ENCODE data around the gene SOBP.
A peak's percentile ranks its signal among the peaks of the same experiment; 100 is the strongest.
"Not testable (repeated sequence)": the region's sequence is repeated elsewhere in the genome, so short reads cannot be mapped to it uniquely, and the experiment has no call there.

SOBP gene, protein sequence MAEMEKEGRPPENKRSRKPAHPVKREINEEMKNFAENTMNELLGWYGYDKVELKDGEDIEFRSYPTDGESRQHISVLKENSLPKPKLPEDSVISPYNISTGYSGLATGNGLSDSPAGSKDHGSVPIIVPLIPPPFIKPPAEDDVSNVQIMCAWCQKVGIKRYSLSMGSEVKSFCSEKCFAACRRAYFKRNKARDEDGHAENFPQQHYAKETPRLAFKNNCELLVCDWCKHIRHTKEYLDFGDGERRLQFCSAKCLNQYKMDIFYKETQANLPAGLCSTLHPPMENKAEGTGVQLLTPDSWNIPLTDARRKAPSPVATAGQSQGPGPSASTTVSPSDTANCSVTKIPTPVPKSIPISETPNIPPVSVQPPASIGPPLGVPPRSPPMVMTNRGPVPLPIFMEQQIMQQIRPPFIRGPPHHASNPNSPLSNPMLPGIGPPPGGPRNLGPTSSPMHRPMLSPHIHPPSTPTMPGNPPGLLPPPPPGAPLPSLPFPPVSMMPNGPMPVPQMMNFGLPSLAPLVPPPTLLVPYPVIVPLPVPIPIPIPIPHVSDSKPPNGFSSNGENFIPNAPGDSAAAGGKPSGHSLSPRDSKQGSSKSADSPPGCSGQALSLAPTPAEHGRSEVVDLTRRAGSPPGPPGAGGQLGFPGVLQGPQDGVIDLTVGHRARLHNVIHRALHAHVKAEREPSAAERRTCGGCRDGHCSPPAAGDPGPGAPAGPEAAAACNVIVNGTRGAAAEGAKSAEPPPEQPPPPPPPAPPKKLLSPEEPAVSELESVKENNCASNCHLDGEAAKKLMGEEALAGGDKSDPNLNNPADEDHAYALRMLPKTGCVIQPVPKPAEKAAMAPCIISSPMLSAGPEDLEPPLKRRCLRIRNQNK

DNA sequence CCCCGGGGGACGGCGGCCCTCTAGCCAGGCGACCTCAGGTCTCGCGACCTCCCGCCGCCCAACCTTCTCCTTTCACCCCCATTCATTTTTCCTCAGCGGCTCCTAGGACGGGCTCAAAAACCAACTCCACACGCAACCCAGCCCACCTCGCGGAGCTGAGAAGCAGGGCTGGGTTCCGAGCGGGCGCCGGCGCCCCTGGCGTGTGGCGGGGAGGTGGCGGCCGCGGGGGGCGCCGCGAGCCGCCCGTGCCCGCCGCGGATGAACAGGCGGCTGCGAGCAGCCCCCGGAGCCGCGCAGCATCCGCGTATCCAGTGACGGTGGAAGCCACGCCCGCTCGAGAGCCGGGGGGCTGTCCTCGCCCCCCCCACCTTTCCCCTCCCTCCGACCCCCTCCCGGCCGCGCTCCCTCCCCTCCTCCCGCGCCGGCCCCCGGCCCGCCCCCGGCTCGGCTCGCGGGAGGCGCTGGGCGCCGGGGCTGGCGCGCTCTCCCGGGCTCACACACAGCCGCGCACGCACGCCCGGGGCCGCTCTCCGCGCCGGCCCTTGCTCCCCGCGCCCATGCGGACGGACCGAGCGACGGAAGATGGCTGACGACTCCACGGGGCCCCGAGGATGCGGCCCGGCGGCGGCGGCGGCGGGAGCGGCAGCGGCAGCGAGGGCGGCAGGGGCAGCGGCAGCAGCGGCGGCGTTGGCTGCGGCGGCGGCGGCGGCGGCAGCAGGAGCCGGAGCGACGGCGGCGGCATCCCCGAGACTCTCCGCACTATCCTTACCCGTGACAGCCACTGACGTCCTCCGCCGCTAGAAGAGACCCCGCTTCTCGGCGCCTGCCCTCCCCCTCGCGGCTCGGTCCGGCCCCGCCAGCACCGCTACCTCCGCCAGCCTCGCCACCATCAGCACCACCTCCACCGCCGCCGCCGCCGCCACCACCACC lies at the start of gene SOBP:
SOBP (plus strand) TSS at position 482 of the 930 bp plus-strand sequence. CDS start 500 bp downstream, outside the sequence.
- DNase-seq: peak; percentile 76 to 87 (median 87)

DNA sequence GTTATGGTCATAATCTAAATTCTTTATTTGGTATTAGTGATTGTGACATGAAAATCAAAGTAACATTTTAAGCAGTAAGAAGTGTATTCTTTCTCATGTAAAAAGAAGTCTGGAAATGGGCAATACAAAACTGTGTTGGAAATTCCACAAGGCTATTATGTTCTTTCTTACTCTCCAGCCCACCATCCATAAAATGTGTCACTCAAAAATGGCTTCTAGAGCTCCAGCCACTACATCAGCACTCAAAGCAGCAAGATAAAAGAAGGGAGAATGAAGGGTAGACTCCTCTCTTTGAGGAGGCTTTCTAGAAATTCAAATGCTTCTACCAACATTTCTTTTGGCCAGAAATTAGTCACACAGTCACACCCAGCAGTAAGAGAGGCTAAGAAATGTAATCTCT lies 49.0 kb upstream of the SOBP start:
- DNase-seq: no peak

DNA sequence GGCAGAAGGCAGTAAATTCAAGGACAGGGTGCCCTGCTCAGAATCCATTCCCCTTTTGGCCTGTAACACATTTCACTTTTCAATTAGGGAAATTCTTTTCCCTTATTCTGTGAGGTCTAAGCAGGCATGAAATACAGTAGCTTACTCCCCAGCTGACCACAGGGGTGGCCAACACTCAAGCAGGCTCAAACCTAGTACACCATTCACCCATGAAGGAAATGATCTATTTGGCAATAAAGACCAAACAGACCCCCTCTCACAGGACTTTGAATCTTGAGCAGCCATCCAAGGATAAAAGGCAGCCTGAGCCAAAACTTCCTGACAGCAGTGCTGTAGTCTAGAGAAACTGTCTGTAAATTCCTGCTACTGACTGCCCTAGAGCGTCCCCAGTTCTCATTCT lies 48.2 kb upstream of the SOBP start:
- DNase-seq: no peak

DNA sequence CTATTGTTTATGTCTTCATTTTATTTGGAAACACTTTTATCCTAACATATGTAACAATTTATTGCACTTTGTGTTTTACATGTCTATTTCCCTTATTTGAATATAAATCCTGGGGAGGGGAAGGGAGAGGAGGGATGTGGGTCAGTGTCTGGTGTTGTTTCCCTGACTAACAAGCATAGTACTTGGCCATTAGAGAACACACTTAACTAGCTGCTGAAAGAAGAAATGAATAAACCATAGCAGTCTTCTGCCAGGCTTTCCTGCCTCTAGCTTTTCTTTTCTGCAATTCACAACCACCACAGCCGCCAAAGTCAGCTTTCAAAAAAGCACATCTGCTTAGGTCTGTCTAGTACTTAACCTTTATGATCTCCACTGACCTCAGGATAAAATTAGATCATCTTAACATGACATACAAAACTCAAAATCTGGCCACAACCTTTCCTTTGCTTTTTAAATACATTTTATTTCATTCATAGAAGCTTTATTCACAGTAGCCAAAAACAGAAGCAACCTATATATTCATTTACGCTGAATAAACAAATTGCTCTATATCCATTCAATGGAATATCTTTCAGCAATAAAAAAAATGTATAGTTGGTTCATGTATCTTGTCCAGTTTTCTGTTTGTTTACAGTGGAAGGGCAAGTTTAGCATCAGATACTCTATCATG lies 46.8 kb upstream of the SOBP start:
- DNase-seq: no peak

DNA sequence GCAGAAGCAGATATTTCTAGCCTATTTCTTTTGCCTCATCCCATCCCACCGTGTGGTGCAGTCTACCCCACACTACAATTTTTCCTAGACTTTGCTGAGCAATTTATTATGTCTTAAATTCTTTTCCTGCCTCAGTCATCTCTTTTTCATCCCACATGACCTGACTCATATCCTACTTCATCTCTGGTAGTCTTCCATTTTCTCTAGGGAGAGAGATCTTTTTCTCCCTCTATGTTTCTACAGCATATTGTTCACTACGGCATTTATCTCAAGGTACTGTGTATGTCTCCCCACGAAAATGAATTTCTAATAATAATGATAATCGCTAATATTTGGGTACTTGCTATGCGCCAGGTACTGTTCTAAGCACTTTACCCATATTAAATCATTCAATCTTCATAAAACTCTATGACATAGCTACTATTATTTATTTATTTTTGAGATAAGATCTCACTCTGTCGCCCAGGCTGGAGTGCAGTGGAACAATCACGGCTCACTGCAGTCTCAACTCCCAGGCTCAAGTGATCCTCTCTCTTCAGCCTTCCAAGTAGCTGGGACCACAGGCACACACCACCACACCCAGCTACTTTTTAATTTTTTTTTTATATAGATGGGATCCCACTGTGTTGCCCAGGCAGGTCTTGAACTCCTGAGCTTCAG lies 46.2 kb upstream of the SOBP start:
- no peak for DNase-seq

DNA sequence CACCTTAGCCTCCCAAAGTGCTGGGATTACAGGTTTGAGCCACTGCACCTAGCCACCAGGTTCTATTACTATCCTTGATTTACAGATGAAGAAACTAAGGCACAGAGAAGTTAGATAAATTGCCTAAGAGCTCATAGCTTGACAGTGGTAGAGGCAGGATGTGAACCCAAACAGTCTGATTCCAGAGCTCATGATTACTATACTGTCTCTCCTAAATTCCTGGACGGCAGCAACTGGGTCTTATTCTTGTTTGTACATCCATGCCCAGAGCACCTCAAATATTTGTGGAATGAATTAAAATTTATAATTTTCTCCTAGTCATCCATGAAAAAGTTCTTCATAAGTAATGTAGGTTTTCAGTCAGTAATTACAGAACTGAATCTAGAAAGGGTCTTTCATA lies 45.6 kb upstream of the SOBP start:
- no peak for DNase-seq

DNA sequence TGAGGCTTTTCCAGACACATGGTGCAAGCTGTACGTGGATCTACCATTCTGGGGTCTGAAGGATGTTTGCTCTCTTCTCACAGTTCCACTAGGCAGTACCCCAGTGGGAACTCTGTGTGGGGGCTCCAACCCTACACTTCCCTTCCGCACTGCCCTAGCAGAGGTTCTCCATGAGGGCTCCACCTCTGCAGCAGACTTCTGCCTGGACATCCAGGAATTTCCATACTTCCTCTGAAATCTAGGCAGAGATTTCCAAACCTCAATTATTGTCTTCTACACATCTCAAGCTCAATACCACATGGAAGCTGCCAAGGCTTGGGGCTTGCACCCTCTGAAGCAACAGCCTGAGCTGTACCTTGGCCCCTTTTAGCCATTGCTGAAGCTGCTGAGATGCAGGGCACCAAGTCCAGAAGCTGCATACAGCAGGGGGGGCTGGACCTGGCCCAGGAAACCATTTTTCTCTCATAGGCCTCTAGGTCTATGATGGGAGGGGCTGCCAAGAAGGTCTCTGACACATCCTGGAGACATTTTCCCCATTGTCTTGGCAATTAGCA lies 42.2 kb upstream of the SOBP start:
- DNase-seq: no peak

DNA sequence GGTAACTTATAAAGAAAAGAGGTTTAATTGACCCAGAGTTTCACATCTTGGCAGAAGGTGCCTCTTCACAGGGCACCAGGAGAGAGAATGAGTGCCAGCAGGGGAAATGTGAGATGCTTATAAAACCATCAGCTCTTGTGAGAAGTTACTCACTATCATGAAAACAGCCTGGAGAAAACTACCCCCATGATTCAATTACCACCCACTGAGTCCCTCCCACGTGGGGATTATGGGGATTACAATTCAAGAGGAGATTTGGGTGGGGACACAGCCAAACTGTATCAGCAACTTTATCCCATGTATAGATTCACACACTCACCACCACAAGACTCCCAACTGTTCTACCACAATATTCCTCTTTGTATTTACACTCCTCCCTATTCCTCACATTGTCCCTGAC lies 41.1 kb upstream of the SOBP start:
- DNase-seq: no peak

DNA sequence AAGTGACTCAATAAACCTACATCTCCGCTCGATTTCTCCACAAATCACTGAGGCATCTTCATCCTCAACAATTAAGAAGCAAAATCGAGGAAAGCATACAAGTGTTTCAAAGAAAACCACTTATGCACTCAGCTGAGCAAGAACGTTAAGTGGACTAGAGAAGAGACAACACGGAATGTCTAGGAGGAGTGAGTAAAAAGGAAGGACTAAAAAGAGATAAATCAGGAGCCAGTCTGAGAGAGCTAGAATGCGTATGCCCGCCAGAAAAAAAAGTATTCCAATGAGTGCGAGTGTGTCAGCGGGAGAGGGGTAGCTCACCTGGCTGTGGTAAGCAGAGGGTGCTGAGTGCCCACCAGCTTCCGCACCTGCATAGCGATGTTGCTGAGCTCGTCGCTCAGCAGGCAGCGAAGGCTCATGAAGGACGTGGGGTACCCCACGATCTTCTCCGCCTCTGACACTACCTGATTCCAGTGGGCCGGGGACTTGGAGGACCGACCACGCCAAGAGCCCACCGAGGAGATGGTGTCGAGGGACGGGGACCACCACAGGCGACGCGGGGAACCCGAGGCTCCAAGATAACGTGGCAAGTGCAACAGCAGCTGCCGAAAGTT lies 31.1 kb upstream of the SOBP start:
- peak; percentile 62 to 79 (median 67) for DNase-seq

DNA sequence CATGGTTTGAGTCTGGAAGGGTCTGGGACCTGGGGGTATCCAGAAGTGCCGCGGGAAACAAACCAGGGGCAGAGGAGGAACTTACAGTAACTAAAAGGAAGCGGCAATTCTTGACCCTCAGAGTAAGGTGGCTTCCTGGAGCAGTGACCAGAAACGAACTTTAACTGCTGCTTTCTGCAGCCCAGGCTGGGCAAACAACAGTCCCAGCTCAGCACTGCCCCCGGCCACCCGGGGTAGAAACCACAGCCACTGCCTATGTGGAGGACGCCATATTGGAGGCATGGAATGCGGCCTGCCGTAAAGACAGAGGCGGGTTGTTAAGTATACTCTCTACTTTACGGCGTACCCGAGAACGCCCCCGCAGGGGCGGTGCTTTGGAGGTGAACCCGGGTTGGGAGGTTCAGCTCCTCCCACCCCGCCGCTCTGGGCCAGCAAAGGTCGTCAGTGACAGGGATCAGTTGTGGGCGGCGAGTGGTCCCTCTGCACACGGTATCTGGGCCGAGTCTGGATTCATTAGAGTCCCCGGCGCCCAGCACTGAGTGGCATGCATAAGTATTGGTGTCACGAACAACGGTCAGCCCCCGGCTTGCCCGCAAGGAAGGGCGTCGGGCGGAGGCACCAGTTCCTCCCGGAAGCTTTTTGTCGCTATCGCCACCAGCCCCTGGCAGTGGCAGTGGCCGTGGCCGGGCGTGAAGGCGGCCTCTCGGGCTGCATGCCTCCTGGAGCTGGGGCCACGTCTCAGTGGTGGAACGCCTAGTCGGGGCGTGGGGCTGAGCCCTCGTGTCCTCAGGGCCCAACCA lies 30.4 kb upstream of the SOBP start, which contains the start of gene PDSS2:
PDSS2 (minus strand) TSS at position 282 of the 800 bp plus-strand sequence; CDS start at position 3, 279 bp downstream.
- DNase-seq: peak; percentile 97 to 98 (median 98)

DNA sequence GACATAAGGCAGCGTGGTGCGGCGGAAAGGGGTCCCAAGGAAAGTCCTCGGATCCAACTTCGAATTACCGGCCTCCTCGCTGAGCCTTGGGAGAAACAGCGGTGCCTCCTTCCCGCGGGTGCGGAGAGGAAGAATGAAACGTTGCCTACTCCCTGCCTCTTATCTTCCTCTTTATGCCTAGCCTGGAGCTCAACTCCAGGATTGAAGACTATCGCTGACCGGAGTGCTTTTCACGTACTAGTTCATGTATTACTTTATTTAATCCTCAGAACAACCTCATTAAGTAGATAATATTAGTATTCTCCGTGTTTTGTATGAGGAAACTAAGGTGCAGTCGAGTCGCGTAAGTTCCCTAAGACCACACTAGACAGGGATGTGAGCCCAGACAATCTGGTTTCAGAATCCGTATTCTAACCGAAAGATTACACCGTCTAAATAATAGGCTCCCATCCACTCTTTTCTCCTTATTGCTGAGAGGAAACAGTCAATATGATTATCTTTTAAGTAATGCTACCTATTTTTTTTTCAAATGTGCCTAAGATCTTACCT lies 29.8 kb upstream of the SOBP start:
- DNase-seq: no peak

DNA sequence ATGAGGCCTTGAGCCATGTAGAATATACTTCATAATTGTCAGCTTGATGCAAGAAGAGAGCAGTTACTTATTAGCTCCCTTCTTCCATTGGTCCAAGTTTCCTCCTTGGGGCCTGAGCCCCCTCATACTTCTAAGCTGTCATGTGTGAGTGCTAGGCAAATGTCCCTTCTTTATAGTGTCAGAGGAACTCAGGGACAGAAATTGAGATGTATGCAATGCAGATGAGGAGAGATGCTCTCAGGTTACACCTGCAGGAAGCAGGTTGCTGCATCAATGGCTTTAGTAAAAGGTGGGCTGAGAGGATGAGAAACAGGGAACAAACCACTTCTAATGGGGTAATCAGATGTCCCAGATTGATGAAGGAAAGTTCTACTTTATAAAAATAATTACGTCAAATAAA lies 23.9 kb upstream of the SOBP start:
- no peak for DNase-seq

DNA sequence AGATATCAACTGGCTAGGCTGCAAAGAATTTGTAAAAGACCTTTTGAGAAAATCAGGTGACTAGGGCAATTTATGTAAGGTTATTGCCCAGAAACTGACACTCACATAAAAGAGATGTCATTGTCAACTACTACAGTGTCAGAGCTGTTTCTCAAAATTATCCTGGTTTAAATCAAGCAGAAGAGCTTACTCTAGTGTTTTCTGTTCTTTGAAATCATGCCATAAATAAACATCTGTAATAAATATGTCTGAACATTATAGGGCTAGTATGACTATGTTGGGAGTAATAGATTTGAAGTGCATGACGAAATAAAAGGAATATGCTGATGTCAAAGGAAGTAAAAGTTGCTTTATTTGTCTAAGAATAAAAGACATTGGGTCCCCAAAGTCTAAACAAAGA lies 19.6 kb upstream of the SOBP start:
- DNase-seq: no peak

DNA sequence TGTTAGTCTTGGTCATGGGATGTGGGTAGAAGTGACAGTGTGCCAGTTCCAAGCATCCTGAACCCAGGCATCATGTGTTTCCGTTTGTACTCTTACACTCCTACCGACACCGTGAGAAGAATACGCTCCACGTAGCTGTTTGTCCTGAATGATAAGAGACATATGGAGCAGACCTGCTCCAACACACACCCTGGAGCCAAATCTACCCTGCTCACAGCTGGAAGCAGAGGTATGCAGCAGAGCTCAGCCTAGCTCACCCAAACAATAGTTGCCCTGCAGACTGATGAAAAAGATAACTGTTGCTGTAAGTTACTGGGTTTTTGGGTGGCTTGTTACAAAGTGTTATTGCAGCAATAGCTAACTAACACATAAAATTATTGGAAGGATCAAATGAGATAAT lies 16.3 kb upstream of the SOBP start:
- no peak for DNase-seq

DNA sequence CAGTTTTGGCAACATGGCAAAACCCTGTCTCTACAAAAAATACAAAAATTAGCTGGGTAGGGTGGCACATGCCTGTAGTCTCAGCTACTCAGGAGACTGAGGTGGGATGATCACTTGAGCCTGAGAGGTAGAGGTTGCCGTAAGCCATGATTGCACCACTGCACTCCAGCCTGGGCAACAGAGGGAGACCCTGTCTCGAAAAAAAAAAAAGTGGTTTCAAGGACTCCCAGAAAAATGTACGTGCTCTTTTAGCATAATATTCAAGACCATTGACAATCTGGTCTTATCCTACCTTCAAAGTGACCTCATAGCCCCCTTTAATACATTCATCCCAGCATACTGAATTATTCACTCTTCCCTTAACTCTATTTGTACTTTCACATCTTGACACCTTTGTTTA lies 14.6 kb upstream of the SOBP start:
- DNase-seq: not testable (repeated sequence)

DNA sequence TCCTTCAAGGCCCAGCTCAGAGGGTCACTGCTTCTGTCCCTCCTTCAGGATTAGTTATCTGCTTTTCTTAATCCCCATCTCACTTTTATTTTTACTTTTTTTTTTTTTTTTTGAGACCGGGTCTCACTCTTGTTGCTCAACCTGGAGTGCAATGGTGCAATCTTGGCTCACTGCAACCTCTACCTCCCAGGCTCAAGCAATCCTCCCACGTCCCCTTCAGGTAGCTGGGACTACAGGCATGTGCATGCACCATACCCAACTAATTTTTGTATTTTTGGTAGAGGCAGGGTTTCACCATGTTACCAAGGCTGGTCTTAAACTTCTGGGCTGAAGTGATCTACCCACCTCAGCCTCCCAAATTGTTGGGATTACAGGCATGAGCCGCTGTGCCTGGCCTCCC lies 14.1 kb upstream of the SOBP start:
- DNase-seq: not testable (repeated sequence)

DNA sequence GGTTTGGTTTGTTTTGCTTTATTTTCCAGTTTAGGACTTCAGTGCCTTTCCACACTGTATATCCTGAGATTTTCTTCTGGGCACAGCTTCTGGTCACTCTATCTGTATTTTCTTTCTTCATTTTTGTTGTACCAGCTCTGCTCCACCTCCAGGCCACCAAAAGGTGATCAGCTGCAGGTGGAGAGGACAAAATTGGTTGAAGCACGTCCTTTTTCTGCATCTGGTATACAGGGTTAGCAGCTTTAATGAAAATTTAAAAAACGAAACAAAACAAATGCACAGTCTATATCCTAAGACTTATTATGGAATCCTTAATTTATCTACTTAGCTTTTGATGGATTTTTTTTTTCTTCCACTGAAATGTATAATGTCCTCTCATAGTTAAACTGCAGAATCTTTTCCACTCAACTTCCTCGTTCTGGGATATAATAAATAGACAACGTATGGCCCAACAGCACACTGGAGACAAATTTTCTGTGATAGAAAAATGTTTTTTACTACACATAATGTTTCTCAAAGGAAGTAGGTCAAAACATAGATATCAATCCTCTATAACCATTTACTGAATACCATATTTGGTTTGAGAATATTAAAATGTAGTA lies 10.7 kb upstream of the SOBP start:
- DNase-seq: no peak

DNA sequence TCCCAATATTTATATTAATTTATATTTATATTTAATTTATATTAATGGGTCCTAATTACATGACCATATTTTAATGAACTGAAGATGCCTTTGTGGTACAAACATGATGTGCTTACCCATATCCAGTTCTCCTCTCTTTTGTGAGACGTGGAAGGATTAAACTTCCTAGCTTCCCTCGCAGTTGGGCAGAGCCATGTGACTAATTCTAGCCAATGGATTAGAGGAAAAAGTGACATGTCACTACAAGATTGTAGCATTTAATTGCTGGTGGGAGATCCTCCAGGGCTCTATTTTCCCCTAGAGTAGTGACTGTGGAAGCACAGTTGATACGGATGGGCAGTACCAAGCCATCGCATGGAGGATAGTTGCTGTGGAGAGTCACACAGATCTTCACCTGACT lies 4.8 kb upstream of the SOBP start:
- DNase-seq: no peak
